Stimulated activated effector memory CD8-positive, alpha-beta T cell treated with anti-CD3 and anti-CD28 coated beads, Interleukin-12 subunit alpha, Interleukin-12 subunit beta, amount 100 ng/mL, for 72 hours (primary cell): ENCODE measurements around the gene MAP3K12.
A peak's percentile ranks its signal among the peaks of the same experiment; 100 is the strongest.

ENCODE experiments used
- ATAC-seq: fragments of 150-1000 bp; cut with Tn5 transposase; 2 replicates; pipeline ENCODE4 v1.10.0; 2021
- DNase-seq, 2 donors: peaks; one replicate each; pipeline ENCODE4 v3.0.0; 2021 to 2022; ENCODE audit warnings: low spot score in 2 of 2
- H3K27ac Mint-ChIP-seq: one replicate; pipeline ENCODE4 v1.8.0; 2022; ENCODE audit warnings: mild to moderate bottlenecking, mixed read lengths
- H3K36me3 Mint-ChIP-seq: one replicate; pipeline ENCODE4 v1.8.0; 2022; ENCODE audit warnings: mild to moderate bottlenecking, mixed read lengths
- H3K4me1 Mint-ChIP-seq: one replicate; pipeline ENCODE4 v1.8.0; 2022; ENCODE audit warnings: mixed read lengths
- H3K4me3 Mint-ChIP-seq: one replicate; pipeline ENCODE4 v1.8.0; 2022; ENCODE audit warnings: mild to moderate bottlenecking, mixed read lengths
- H3K9me3 Mint-ChIP-seq: one replicate; pipeline ENCODE4 v1.8.0; 2022; ENCODE audit warnings: mixed read lengths

Gene MAP3K12

DNA sequence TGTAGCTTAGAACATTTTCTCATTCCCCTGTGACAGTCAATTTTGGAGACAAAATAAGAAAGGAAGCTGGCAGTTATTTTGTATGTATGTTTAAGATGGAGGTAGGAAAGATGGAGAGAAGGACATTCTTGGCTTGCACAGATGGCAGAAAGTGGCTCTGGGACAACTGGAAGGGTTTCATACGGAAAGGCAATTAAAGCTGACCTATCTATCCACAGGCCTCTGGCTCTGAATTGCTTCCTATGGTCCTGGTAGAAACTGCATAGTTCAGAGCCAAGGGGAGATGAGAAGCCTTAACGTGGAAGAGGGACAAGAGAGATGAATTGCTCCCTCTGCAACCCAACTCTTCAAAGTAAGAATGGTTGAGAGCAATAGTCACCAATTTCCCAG is 16.0 kb upstream of the MAP3K12 start:
- H3K27ac Mint-ChIP-seq, result peak overlapping the region; percentile 32
- no peaks in the 10 kb centered on the region for H3K4me1 Mint-ChIP-seq
- no peak for DNase-seq
- H3K9me3 Mint-ChIP-seq, result no peaks in the 10 kb centered on the region
- H3K4me3 Mint-ChIP-seq, result no peak overlapping the region
- peaks cover 77% of the 10 kb centered on the region for H3K36me3 Mint-ChIP-seq
- ATAC-seq, result no peak

DNA sequence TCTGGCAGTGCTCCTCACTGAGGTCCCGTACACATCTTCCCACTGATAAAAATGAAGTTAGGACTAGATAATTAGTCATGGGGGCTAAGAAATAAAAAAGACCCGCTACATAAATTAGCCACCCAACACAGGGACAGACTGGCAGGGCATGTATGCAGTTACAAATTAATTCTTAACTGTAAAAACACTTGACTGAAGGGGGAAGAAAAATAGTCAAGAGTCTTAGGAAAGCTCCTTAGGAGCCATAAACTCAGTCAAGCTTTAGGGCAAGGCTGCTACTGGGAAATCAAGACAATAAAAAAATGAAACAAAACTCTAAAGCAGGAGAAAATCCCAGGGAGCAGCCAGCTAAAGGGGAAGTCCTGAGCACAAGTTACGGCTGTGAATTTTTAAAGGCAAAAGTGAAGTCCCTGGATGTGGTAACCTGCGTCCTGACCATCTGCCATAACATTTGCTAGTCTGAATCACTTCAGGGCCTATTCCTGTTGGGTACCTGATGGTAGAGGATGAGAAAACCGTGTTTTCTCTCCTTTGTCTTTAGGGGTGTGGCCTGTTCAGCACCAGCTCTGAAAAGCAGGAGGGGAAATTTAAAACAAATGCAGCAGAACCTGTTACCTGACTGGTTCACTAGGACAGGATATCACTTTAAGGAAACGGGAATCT is 15.5 kb upstream of the MAP3K12 start:
- H3K4me1 Mint-ChIP-seq, result no peaks in the 10 kb centered on the region
- no peak overlapping the region for H3K4me3 Mint-ChIP-seq
- no peaks in the 10 kb centered on the region for H3K9me3 Mint-ChIP-seq
- peak overlapping the region; percentile 32 for H3K27ac Mint-ChIP-seq
- peaks cover 74% of the 10 kb centered on the region for H3K36me3 Mint-ChIP-seq
- DNase-seq (no peak), ATAC-seq (no peak)

DNA sequence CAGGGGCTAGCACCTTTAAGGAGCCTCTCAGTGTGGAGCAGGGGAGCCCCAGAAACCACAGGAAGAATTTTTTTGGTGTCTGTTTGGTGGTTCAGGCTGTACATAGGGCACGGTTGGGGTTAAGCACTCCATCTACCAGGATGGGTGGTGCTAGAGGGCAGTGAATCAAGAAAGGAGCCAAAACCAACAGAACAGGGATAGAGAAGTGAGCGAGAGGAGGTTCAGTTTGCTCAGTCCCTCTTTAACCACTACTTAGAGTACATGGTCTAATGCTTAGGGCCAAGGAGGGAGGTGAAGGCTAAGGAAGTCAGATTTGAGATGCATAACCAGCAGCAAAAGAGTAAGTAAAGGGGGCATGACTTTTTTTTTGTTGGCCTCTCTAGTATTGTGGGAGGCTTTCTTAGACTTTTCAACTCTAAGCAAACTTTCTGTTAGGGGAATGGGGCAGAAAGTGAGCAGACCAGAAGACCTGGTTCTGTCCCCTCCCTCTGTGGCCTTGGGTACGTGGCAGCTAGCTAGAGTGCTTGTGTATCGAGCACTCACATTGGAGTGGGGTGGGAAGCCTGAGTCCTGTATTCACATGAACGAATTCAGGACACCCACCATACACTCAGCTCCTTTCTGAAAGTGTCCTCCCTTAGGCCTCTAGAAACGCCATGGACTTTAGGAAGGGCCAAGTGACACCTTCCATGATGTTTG is 14.6 kb upstream of the MAP3K12 start:
- Mint-ChIP-seq H3K27ac (peak overlapping the region; percentile 32), H3K4me3 (no peak overlapping the region), H3K4me1 (peaks cover under 1% of the 10 kb centered on the region), H3K9me3 (no peaks in the 10 kb centered on the region), H3K36me3 (peaks cover 65% of the 10 kb centered on the region)
- ATAC-seq (no peak), DNase-seq (no peak)

DNA sequence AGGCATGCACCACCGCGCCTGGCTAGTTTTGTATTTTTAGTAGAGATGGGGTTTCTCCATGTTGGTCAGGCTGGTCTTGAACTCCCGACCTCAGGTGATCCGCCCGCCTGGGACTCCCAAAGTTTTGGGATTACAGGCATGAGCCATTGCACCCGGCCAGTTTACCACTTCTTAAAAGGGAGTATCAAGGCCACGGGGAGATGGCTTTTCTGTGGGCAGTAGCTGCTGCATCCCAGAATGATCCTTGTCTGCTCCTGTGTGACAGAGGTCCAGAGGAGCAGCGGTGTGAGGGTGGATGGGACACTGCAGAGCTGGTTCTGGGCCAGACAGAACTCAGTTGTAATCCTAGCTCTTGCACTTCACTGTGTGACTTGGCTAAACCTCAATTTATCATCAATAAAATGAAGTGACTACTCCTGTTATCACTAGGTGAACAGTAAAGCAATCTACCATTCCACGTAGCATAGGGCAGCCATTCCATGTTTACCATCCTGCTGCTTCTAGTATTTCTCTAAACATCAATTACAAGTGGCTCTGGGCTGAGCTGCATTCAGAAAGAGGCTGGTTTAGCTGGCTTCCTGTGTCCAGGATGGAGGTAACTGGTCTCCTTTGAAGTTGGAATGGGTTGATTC is 11.0 kb upstream of the MAP3K12 start:
- no peaks in the 10 kb centered on the region for H3K9me3 Mint-ChIP-seq

DNA sequence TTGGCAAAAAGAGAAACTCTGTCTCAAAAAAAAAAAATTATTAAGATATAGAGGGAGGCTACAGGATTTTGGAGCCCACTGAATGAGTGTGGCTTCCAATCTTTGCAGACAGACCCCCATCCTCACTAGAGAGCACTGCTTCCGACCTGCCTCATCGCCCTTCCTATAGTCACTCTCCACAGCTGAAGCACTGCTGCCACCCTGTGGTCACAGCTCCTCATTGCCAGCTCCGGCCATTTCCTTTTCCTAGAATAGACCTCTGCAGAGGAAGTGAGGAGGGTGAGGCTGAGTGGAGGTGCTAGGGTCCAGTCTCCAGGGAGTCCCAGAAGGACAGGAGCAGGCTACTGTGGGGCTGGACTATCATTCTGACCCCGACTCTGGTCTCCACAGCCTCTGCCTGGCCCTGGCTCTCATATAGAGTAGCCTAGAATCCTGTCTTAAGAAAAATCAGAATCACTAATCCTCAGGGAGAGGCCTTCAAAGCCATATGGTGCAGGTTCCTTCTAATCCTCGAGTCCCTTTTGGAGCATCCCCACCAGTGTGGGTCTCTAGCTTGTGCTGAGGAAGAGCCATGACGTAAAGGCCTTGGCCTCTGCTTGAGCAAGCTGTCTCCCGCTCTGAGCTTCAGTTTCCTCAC is 9.4 kb upstream of the MAP3K12 start:
- Mint-ChIP-seq H3K9me3 (no peaks in the 10 kb centered on the region), H3K4me3 (no peak overlapping the region), H3K27ac (peak overlapping the region; percentile 67), H3K36me3 (peaks cover 45% of the 10 kb centered on the region), H3K4me1 (peaks cover 24% of the 10 kb centered on the region)
- DNase-seq, result peak; percentile 82 to 93
- ATAC-seq, result peak; percentile 92

More for the DNA sequence above, 11.0 kb upstream of the MAP3K12 start:
- no peak for DNase-seq
- no peak overlapping the region for H3K4me3 Mint-ChIP-seq
- peak overlapping the region; percentile 77 for H3K27ac Mint-ChIP-seq
- peaks cover 54% of the 10 kb centered on the region for H3K36me3 Mint-ChIP-seq
- ATAC-seq, result no peak
- peaks cover 13% of the 10 kb centered on the region for H3K4me1 Mint-ChIP-seq

DNA sequence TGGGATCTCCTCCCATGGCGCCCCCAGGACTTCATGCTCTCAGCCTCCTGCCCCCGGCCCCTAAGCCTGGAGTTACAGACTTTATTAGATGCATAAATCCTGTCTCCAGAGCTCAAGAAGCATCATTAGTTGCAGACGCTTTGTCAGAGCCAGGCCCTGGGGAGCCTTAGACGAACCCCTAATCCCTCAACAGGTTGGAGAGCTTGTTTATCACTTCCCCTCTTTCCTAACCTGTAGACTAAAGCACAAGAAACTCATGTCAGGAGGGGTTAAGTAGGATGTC is 8.3 kb upstream of the MAP3K12 start:
- Mint-ChIP-seq H3K4me1 (peaks cover 24% of the 10 kb centered on the region), H3K27ac (peak overlapping the region; percentile 50), H3K36me3 (peaks cover 37% of the 10 kb centered on the region)

DNA sequence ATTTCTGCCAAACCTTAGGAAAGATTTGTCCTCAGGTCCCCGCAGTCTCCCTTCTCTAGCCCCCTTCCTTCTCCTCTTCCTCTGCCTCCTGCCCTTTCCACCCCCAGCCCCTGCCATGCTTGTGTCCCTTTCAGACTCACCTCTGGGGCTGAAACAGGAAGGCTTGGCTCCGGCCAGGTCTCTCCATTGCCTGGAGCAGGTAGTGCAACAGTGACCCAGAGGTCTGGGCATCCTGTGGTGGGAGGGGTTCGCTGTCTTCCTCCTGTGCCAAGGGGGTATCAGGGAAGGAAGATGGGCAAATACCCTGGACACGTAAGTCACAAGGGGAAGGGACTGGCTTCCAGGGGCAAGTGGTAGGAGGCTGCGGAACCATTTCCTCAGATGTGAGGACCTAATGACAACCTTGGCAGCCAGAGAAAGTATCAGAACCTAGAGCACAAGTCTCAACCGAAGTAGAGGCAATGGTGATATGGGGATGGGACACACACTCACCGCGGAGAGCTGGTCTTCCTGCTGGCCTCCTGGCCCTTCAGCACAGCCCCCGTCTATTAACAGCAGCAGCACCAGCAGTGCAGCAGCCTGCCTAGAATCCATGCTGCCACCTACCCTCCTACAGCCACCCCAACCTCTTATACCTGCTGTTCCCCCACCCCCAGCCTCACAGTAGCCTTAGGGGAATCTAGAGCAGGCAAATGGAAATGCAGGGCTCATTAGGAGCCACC is 7.8 kb upstream of the MAP3K12 start, which contains the start of gene NPFF:
NPFF (minus strand) TSS at position 604 of the 722 bp plus-strand sequence; CDS start at position 594, 10 bp downstream.
- Mint-ChIP-seq H3K4me1 (peaks cover 28% of the 10 kb centered on the region), H3K36me3 (peaks cover 37% of the 10 kb centered on the region), H3K27ac (peak within 1 kb of the TSS; percentile 67), H3K4me3 (no peak within 1 kb of the TSS), H3K9me3 (no peaks in the 10 kb centered on the region)
- DNase-seq (no peak), ATAC-seq (no peak)

More for the DNA sequence above, 8.3 kb upstream of the MAP3K12 start:
- no peak for DNase-seq
- Mint-ChIP-seq H3K4me3 (no peak overlapping the region), H3K9me3 (no peaks in the 10 kb centered on the region)
- ATAC-seq, result no peak

DNA sequence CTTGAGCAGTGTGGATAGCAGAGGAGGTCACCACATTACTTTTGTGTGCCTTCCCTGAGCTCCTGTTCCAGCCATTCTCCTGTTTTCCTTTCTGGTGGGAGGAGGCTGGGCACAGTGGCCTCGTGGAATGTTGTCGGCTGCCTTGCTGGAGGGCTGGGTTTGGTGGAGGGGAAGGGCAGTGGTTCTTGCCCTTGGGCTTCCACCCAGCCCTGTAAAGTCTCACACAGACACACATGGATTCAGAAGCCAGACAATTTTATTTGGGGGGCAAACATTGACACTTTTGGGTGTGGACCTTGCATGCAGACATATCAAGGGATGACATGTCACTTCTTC is 7.2 kb upstream of the MAP3K12 start:
- Mint-ChIP-seq H3K4me3 (no peak overlapping the region), H3K36me3 (peaks cover 39% of the 10 kb centered on the region), H3K9me3 (no peaks in the 10 kb centered on the region), H3K4me1 (peaks cover 34% of the 10 kb centered on the region), H3K27ac (peak overlapping the region; percentile 50)
- DNase-seq, result no peak
- no peak for ATAC-seq

DNA sequence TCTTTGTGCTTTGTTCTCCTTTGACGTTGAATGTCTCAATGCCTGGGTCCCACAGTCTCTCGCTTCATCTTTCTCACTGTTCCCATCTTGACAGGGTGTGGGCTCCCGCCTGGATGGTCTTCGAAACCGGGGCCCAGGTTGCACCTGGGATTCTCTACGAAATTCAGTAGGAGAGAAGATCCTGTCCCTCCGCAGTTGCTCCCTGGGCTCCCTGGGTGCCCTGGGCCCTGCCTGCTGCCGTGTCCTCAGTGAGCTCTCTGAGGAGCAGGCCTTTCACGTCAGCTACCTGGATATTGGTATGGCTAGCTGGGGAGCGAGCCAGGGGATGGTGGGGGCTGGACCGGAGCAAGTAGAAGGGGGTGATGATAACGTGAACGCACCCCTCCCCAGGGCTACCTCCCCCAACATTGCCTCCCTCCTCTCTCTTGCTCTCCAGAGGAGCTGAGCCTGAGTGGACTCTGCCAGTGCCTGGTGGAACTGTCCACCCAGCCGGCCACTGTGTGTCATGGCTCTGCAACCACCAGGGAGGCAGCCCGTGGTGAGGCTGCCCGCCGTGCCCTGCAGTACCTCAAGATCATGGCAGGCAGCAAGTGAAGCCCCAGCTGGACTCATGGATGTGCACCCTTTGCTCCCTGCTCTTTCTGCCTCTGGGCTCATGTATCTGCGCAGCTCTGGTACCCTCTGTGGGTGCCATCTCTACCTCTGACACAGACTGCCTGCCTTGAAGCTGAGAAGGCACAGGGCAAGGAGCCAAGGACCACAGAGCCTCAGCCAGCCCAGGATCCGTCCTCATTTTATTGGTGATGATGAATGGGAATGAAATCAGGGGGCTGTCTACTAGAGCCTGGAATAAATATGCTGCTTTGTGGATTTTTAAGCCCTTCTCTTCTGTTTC is 6.5 kb upstream of the MAP3K12 start:
- no peaks in the 10 kb centered on the region for H3K9me3 Mint-ChIP-seq
- peaks cover 43% of the 10 kb centered on the region for H3K36me3 Mint-ChIP-seq
- peak in 1 of 2 donors; percentile 46 for DNase-seq
- H3K27ac Mint-ChIP-seq, result peak overlapping the region; percentile 8
- no peak overlapping the region for H3K4me3 Mint-ChIP-seq
- ATAC-seq, result no peak
- H3K4me1 Mint-ChIP-seq, result peaks cover 34% of the 10 kb centered on the region

DNA sequence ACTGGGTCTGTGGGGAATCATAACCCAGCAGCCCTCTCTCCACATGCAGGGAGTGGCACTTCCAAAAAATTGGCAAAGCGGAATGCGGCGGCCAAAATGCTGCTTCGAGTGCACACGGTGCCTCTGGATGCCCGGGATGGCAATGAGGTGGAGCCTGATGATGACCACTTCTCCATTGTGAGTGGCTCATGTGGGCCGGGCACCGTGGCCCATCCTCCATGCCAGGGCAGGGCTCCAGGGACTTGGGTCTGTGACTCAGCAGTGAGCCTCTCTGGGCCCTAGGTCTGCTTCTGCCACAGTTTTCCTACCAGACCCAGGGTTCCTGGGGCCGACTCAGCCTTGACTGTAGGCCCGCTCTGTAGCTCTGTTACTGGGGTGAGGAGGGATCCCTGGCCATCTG is 5.8 kb upstream of the MAP3K12 start:
- DNase-seq (peak in 1 of 2 donors; percentile 49), ATAC-seq (no peak)
- no peaks in the 10 kb centered on the region for H3K9me3 Mint-ChIP-seq
- H3K27ac Mint-ChIP-seq, result peak overlapping the region; percentile 84
- H3K36me3 Mint-ChIP-seq, result peaks cover 41% of the 10 kb centered on the region
- H3K4me1 Mint-ChIP-seq, result peaks cover 36% of the 10 kb centered on the region
- H3K4me3 Mint-ChIP-seq, result no peak overlapping the region

DNA sequence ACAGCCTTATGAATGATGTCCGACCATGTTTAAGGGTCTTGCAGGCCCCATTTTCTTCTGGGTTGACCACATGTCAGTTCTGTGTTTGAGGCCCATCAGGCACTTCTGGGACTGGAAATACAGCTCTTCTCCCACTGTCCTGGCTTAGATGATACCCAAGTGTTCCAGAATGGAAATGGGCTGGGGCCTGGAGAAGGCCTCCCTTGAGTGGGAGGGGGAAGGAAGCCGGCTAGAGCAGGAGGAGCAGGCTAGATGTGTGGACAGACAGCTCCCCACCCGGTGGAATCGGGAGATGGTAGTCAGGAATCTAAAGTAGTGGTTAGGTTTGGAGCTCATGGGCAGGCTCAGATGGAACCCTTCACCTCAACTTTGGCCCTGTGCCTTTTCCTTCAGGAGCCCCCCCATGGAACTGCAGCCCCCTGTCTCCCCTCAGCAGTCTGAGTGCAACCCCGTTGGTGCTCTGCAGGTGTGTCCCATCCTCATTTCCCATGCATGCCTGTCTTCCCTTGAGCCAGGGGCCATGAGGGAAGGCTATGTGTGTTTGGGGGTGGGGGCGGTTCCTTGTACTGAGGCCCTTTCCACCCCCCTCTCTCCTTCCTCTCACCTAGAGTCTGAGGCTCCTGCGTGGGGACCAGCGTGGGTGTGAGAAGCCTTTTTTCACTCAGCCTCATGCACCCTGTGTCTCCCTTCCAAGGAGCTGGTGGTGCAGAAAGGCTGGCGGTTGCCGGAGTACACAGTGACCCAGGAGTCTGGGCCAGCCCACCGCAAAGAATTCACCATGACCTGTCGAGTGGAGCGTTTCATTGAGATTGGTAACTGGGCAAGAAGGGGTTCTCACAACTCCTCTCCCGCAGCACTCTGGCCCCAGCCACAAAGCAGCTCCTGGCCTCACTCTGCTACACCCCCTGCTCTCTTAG is 5.0 kb upstream of the MAP3K12 start:
- H3K4me1 Mint-ChIP-seq, result peaks cover 42% of the 10 kb centered on the region
- H3K4me3 Mint-ChIP-seq, result no peak overlapping the region
- H3K9me3 Mint-ChIP-seq, result no peaks in the 10 kb centered on the region
- no peak for ATAC-seq
- H3K27ac Mint-ChIP-seq, result peak overlapping the region; percentile 84
- H3K36me3 Mint-ChIP-seq, result peaks cover 46% of the 10 kb centered on the region
- DNase-seq, result peak in 1 of 2 donors; percentile 50

DNA sequence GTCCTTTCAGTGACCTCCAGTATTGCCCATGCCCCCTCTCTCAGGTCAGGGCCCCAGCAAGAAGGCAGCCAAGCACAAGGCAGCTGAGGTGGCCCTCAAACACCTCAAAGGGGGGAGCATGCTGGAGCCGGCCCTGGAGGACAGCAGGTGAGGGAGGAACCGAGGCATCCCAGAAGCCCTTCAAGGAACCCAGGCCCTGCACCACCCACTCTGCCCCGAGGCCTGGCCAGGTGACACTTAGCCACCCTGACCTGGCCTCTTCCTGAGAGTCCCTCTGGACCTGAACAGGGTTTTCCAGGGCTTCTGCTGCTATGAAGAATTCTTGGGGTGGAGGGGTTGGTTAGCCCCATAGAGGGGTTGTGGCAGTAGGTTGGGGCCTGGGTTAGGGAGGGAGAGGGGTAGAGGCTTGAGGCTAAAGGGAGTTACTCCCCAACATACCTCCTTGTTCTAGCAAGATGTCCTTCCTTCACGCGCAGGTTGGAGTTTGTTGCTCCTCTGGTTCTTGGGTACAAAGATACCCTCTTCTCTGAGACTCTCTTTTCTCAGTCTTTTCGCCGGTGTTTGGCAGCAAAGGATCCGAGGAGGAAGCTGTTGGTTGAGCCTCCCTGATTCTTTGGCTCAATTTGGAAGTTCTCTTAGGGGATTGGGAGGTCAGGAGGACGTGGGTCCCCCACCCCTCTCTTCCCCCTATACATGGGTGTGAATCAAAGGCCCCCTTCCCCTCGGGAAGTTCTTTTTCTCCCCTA is 3.9 kb upstream of the MAP3K12 start:
- peak overlapping the region; percentile 84 for H3K27ac Mint-ChIP-seq
- H3K4me1 Mint-ChIP-seq, result peaks cover 46% of the 10 kb centered on the region
- DNase-seq (peak in 1 of 2 donors; percentile 48), ATAC-seq (no peak)
- H3K36me3 Mint-ChIP-seq, result peaks cover 40% of the 10 kb centered on the region
- no peaks in the 10 kb centered on the region for H3K9me3 Mint-ChIP-seq
- H3K4me3 Mint-ChIP-seq, result no peak overlapping the region

DNA sequence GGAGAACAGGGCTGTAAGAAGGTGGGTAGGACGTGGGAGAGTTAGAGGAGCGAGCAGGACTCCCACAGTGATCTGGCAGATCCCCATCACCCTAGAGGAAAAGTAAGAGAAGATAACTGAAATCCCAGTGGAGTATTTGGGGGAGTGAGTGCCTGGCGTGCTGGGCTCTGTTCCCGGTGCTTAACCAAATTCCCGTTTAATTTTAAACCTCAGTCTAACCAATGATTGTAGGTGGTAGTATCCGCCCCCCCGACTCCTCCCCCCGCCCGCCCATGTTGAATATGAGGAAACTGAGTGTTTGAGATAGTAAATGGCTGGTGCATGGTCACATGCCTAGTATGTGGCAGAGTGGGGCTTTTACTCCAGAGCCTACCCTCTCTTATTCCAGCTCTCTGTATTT is 3.1 kb upstream of the MAP3K12 start:
- DNase-seq (no peak), ATAC-seq (no peak)
- H3K9me3 Mint-ChIP-seq, result no peaks in the 10 kb centered on the region
- H3K27ac Mint-ChIP-seq, result peak overlapping the region; percentile 97
- H3K36me3 Mint-ChIP-seq, result peaks cover 40% of the 10 kb centered on the region
- H3K4me3 Mint-ChIP-seq, result peak overlapping the region; percentile 81
- peaks cover 52% of the 10 kb centered on the region for H3K4me1 Mint-ChIP-seq
